GM12891 (cell line): ENCODE measurements around the gene ASB3.

Experiments used
- POLR2A ChIP-seq: IDR thresholded peaks from 2 replicates; pipeline ENCODE4 v1.6.1; 2011; ENCODE audit warnings: low read depth, low read length, control low read depth
- POLR2AphosphoS5 ChIP-seq: IDR thresholded peaks from 2 replicates; pipeline ENCODE4 v1.6.1; 2011; ENCODE audit warnings: low read depth, low read length, control low read depth

DNA sequence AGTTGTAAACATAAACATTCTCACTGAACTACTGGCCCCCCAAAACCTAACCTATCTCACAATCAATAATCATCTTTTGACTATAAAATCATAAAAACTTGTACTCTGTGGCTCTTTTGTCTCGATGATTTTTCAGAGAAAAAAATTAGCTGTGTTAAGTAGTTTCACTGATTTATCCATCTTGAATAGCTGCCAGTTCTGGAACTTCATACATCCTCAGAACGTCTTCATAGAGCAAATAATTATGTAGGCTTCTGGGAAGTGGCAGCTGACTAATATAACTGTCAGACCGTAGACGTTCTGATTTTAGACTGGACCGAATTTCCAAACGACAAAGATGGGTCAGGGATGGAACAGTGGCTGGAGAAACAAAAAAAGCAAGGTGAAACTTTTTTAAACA is 116.4 kb downstream of the ASB3 start:
- TF ChIP-seq POLR2AphosphoS5 (no peak), POLR2A (no peak)
